ENCODE data around the gene MRTO4. TPM values are rescaled to one million over a fixed set of nuclear protein-coding genes. Genes with fewer than 3 reads are reported as not detected.
"Not testable (repeated sequence)": the region's sequence is repeated elsewhere in the genome, so short reads cannot be mapped to it uniquely, and the experiment has no call there.

MRTO4 gene
- total RNA-seq = 14.8 TPM
- long read RNA-seq, transcript MRTO4-201 (8 exons, 2,315 nt) = major isoform, 25 of 27 reads
- long read RNA-seq, partial matches to known transcripts = 0 of 27 reads
- long read RNA-seq, other reads (novel, unspliced or antisense) = 2 of 27 reads

GRCh38 chr1:19251305-19252196, at the start of gene MRTO4, which contains the start of gene EMC1:
TSS of gene MRTO4 (plus strand) at chr1:19251805. CDS start at chr1:19251836, 31 bp downstream.
TSS of gene EMC1 (minus strand) at chr1:19251524. CDS start at chr1:19251509, 15 bp downstream.
- intact Hi-C loops (cut with DNase I) = loop anchor here (5.0 kb wide), 2 partner anchors 39 to 61 kb away; partner anchors contain the start of genes AKR7A2, SLC66A1 and UBR4
- peak; percentile 94 for DNase-seq (ENCODE audit: low spot score)

GRCh38 chr1:19202396-19202795, 49.2 kb upstream of the MRTO4 start:
- no peak for DNase-seq (ENCODE audit: low spot score)
- intact Hi-C loops (cut with DNase I) = no loop called here

GRCh38 chr1:19203440-19203839, 48.2 kb upstream of the MRTO4 start:
- DNase-seq (ENCODE audit: low spot score) = no peak
- intact Hi-C loops (cut with DNase I) = no loop called here

- no peak for DNase-seq (ENCODE audit: low spot score)
- intact Hi-C loops (cut with DNase I) = no loop called here
These were observed 46.9 kb upstream of the MRTO4 start for GRCh38 chr1:19204446-19205266.

- intact Hi-C loops (cut with DNase I) = no loop called here
- no peak for DNase-seq (ENCODE audit: low spot score)
These were observed 46.2 kb upstream of the MRTO4 start for GRCh38 chr1:19205403-19205802.

- DNase-seq (ENCODE audit: low spot score) = no peak
- intact Hi-C loops (cut with DNase I) = no loop called here
These were observed 45.8 kb upstream of the MRTO4 start for GRCh38 chr1:19205845-19206244.

- intact Hi-C loops (cut with DNase I) = no loop called here
- no peak for DNase-seq (ENCODE audit: low spot score)
These were observed 44.7 kb upstream of the MRTO4 start for GRCh38 chr1:19206947-19207346.

GRCh38 chr1:19208710-19209438, 42.7 kb upstream of the MRTO4 start:
- DNase-seq (ENCODE audit: low spot score) = no peak
- intact Hi-C loops (cut with DNase I) = no loop called here

- intact Hi-C loops (cut with DNase I) = no loop called here
- peak; percentile 77 for DNase-seq (ENCODE audit: low spot score)
These were observed 42.1 kb upstream of the MRTO4 start for GRCh38 chr1:19209439-19209989.

GRCh38 chr1:19209990-19210771, 41.4 kb upstream of the MRTO4 start, which contains the start of gene UBR4:
TSS of gene UBR4 (minus strand) at chr1:19210266. CDS start at chr1:19210248, 18 bp downstream.
- intact Hi-C loops (cut with DNase I) = loop anchor here (5.0 to 10.0 kb wide), 2 partner anchors 42 to 305 kb away; partner anchors contain the start of genes ALDH4A1, EMC1 and MRTO4
- peak; percentile 97 for DNase-seq (ENCODE audit: low spot score)

GRCh38 chr1:19210772-19211549, 40.6 kb upstream of the MRTO4 start:
- no peak for DNase-seq (ENCODE audit: low spot score)
- intact Hi-C loops (cut with DNase I) = loop anchor here (5.0 to 10.0 kb wide), 2 partner anchors 41 to 306 kb away; partner anchors contain the start of genes ALDH4A1, EMC1 and MRTO4

- intact Hi-C loops (cut with DNase I) = loop anchor here (5.0 to 10.0 kb wide), 2 partner anchors 40 to 307 kb away; partner anchors contain the start of genes ALDH4A1, EMC1 and MRTO4
These were observed 39.4 kb upstream of the MRTO4 start for GRCh38 chr1:19212167-19212566.

GRCh38 chr1:19213580-19213979, 38.0 kb upstream of the MRTO4 start:
- intact Hi-C loops (cut with DNase I) = loop anchor here (5.0 to 10.0 kb wide), 2 partner anchors 39 to 309 kb away; partner anchors contain the start of genes ALDH4A1, EMC1 and MRTO4
- DNase-seq (ENCODE audit: low spot score) = no peak

More at GRCh38 chr1:19212167-19212566, 39.4 kb upstream of the MRTO4 start:
- DNase-seq (ENCODE audit: low spot score) = no peak

GRCh38 chr1:19216585-19216984, 35.0 kb upstream of the MRTO4 start:
- DNase-seq (ENCODE audit: low spot score) = not testable (repeated sequence)
- intact Hi-C loops (cut with DNase I) = loop anchor here (10.0 kb wide), 1 partner anchor 312 kb away; the partner anchor contains the start of gene ALDH4A1

- no peak for DNase-seq (ENCODE audit: low spot score)
- intact Hi-C loops (cut with DNase I) = loop anchor here (10.0 kb wide), 1 partner anchor 315 kb away; the partner anchor contains the start of gene ALDH4A1
These were observed 32.2 kb upstream of the MRTO4 start for GRCh38 chr1:19219451-19219850.

- intact Hi-C loops (cut with DNase I) = no loop called here
- no peak for DNase-seq (ENCODE audit: low spot score)
These were observed 31.3 kb upstream of the MRTO4 start for GRCh38 chr1:19220080-19220846.

Data from cardiac septum (tissue), 1 donor.